Central memory CD4-positive, alpha-beta T cell (primary cell): ENCODE measurements around the gene HTR3B.
A peak's percentile ranks its signal among the peaks of the same experiment; 100 is the strongest.

Source experiments
- DNase-seq: peaks from one replicate; pipeline ENCODE4 v3.0.0; 2022

Gene HTR3B

DNA sequence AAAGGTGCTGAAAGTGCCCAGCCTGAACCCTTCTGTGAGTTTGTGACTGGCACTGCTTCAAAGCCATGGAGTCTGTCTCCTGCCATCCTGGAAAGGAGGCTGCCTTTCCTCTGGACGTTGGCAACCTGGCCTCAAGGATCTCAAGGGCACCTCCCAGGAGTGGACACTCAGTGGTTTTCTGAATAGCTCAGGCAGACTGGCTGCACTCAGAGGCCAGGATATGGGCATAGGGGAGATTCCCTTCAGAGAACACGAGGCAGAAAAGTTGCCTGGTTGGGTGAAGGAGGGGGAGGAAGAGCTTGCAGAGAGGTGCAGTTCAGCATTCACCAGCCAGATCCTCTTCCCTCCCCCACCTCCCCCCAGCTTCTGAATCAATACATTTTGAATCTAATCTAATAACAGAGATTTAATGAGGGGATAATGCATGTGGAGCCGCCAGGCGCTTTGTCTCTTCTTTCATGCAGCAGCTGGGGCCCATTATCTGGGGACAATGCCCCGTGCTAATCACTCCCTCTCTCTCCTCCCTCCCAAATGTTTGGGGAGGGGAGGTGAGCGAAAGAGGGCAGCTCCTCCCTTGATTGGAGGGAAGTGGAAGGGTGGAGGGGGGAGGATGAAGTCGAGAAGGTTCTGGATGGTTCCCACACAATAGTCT lies 88.0 kb downstream of the HTR3B start:
- no peak for DNase-seq

DNA sequence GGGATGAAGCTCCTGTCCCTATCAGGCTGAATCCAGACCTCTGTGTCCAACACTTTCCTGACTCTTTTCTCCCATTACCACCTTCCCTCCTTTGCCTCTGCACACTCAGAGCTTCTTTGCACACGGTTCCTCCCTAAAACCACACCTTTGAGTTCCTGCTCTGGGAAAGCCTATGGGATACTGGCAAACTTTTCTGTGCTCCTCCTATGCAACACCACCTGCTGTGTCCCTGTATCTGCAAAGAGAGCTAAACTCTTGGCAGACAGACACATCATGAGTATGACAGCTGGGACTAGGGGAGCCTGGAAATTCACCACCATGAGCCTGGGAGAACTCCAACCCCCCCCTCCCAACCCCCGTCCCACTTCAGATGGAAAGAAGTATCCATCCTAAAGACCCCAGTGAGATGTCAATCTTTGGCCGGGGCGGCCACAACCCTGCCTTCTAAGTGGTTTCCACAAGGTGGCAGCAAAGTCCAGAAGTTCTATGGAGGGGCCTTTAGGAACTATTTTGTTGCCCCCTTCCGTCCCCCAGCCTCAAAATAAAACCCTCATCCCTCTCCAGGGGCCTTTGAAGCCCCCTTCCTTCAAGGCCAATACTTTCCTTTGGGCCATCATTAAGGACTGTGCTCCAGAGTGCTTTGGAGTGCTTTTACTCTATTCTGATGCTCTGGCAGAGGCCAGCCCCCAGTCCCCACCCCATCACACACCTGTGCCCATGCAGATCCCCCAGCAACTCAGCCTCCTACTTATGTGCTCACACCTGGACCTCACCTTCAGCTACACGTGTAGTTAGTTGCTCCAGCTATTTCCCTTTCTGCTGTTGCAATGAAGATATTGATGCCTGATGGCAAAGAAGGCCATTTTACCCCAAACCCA lies 89.7 kb downstream of the HTR3B start:
- peak; percentile 21 for DNase-seq
